Upper lobe of left lung (tissue), 4 donors: ENCODE results near the gene PON3.

Source experiments
- EP300 ChIP-seq, 4 donors: sonication (generic); formaldehyde crosslinking; IDR thresholded peaks; one replicate each; pipeline ENCODE4 v1.5.1; 2017; ENCODE audit warnings: antibody characterized with exemption in 4 of 4, control low read depth in 2 of 4
- POLR2AphosphoS5 ChIP-seq, 2 donors: sonication (generic); formaldehyde crosslinking; IDR thresholded peaks; one replicate each; pipeline ENCODE4 v1.5.1; 2017; ENCODE audit warnings: antibody characterized with exemption in 2 of 2
- TF ChIP-seq, protein P1 (sequence below), 6 experiments: fragments of 450-650 bp in 4 of 6; fragments of 200-600 bp in 2 of 6; sonication (generic) in 2 of 6; IDR thresholded peaks; one replicate each; pipeline ENCODE4 v1.5.1; 2016 to 2019; ENCODE audit warnings: antibody characterized with exemption in 6 of 6

DNA sequence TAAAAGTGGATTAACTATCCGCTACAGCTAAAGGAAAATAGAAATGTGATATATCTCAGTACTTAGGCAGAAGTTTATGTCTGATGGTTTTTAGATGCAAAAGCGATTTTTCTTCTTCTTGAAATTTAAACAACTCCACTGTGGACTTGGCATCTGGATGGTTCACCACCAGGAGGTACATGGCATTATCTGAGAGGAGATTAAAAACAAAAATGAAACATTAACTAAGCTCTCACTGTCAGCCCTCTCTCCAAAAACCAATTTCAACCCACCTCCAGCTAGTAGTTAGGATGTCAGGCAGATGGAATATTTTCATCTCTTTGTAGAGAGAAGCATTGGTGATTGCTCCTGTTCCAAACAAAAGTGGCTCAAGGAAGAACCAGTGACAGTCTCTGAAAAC, 84.8 kb downstream of the PON3 start:
- TF ChIP-seq EP300 (IDR thresholded peaks at IDR 0.05) = no peak
- TF ChIP-seq, protein P1, sequence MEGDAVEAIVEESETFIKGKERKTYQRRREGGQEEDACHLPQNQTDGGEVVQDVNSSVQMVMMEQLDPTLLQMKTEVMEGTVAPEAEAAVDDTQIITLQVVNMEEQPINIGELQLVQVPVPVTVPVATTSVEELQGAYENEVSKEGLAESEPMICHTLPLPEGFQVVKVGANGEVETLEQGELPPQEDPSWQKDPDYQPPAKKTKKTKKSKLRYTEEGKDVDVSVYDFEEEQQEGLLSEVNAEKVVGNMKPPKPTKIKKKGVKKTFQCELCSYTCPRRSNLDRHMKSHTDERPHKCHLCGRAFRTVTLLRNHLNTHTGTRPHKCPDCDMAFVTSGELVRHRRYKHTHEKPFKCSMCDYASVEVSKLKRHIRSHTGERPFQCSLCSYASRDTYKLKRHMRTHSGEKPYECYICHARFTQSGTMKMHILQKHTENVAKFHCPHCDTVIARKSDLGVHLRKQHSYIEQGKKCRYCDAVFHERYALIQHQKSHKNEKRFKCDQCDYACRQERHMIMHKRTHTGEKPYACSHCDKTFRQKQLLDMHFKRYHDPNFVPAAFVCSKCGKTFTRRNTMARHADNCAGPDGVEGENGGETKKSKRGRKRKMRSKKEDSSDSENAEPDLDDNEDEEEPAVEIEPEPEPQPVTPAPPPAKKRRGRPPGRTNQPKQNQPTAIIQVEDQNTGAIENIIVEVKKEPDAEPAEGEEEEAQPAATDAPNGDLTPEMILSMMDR (IDR thresholded peaks at IDR 0.05) = no peak
- no peak for TF ChIP-seq POLR2AphosphoS5 (IDR thresholded peaks at IDR 0.05)
